Measurements from ENCODE around the gene FLYWCH2.

DNA sequence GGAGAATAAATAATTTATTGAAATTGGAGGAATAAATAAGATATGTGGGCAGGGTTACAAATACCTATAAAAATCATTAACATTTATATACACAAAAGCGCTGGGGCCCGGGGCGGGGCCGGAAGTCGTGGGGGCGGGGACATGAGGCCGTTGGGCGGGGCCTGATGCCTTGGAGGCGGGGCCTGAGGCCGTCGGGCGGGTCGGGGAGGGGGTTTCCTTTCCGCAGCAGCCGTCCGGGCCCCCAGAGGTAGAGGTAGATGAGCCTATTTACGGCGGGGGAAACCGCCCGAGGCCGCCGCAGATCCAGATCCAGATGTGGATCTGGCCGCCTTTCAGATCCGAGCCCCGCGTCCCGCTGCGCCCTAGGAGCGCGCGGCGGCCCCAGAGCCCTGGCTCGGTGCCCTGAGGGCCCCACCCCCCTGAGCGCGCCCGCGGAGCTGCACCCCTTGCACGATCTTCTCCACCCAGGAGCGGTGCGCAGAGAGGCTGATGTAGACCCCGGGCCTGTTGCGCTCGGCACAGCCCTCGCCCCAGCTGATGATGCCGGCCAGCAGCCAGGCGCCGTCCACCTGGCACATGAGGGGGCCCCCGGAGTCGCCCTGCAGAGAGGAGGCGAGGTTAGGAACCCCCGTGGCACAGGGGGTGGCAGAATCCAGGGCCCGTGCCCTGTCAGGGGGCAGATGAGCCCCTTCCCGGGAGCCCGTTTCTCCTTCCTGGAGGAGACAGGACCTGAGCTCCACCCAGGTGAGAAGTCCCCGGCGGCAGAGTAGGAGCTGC, 30.1 kb upstream of the FLYWCH2 start:
- TF ChIP-seq, protein P1, sequence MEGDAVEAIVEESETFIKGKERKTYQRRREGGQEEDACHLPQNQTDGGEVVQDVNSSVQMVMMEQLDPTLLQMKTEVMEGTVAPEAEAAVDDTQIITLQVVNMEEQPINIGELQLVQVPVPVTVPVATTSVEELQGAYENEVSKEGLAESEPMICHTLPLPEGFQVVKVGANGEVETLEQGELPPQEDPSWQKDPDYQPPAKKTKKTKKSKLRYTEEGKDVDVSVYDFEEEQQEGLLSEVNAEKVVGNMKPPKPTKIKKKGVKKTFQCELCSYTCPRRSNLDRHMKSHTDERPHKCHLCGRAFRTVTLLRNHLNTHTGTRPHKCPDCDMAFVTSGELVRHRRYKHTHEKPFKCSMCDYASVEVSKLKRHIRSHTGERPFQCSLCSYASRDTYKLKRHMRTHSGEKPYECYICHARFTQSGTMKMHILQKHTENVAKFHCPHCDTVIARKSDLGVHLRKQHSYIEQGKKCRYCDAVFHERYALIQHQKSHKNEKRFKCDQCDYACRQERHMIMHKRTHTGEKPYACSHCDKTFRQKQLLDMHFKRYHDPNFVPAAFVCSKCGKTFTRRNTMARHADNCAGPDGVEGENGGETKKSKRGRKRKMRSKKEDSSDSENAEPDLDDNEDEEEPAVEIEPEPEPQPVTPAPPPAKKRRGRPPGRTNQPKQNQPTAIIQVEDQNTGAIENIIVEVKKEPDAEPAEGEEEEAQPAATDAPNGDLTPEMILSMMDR (IDR thresholded peaks at IDR 0.05), result no peak
- no peak for TF ChIP-seq POLR2A (IDR thresholded peaks at IDR 0.05)

All from thyroid gland (tissue), 4 donors.